Central memory CD8-positive, alpha-beta T cell (primary cell): ENCODE measurements around the gene FBRS.

Source experiments
- ATAC-seq: fragments of 150-1000 bp; cut with Tn5 transposase; replicated peaks from 2 replicates; pipeline ENCODE4 v1.10.0; 2022; ENCODE audit warnings: mild to moderate bottlenecking, moderate FRiP score, moderate number of reproducible peaks; ENCODE audit not compliant: poor library complexity, severe bottlenecking; ENCODE audit errors: extremely low read depth
- DNase-seq, 2 donors: peaks; one replicate each; pipeline ENCODE4 v3.0.0; 2021; ENCODE audit warnings: low spot score in 2 of 2
- H3K27ac Mint-ChIP-seq: one replicate; pipeline ENCODE4 v1.8.0; 2022; ENCODE audit warnings: low read depth, mild to moderate bottlenecking, moderate library complexity, mixed read lengths
- H3K27me3 Mint-ChIP-seq: one replicate; pipeline ENCODE4 v1.8.0; 2022; ENCODE audit warnings: mixed read lengths
- H3K36me3 Mint-ChIP-seq: one replicate; pipeline ENCODE4 v1.8.0; 2022; ENCODE audit warnings: mild to moderate bottlenecking, moderate library complexity, mixed read lengths; ENCODE audit not compliant: insufficient read depth
- H3K4me1 Mint-ChIP-seq: one replicate; pipeline ENCODE4 v1.8.0; 2022; ENCODE audit warnings: mixed read lengths
- H3K4me3 Mint-ChIP-seq: one replicate; pipeline ENCODE4 v1.8.0; 2022; ENCODE audit warnings: mild to moderate bottlenecking, moderate library complexity, mixed read lengths
- H3K9me3 Mint-ChIP-seq: one replicate; pipeline ENCODE4 v1.8.0; 2022; ENCODE audit warnings: mixed read lengths

Gene FBRS

GRCh38 chr16:30650369-30651123 lies 7.7 kb upstream of the FBRS start, which contains the start of gene PRR14:
TSS of gene PRR14 (plus strand) at chr16:30650960. CDS start at chr16:30651646, 686 bp downstream.
- no peaks in the 10 kb centered on the region for H3K9me3 Mint-ChIP-seq
- no peaks in the 10 kb centered on the region for H3K27me3 Mint-ChIP-seq
- H3K27ac Mint-ChIP-seq = peak within 1 kb of the TSS; percentile 99
- ATAC-seq (peak; percentile 89), DNase-seq (peak; percentile 94 to 97)
- H3K4me3 Mint-ChIP-seq = peak within 1 kb of the TSS; percentile 100
- H3K4me1 Mint-ChIP-seq = peaks cover 35% of the 10 kb centered on the region
- peaks cover 30% of the 10 kb centered on the region for H3K36me3 Mint-ChIP-seq

GRCh38 chr16:30651124-30652004 lies 6.9 kb upstream of the FBRS start:
- Mint-ChIP-seq H3K27me3 (no peaks in the 10 kb centered on the region), H3K9me3 (no peaks in the 10 kb centered on the region), H3K4me1 (peaks cover 35% of the 10 kb centered on the region), H3K27ac (peak overlapping the region; percentile 99), H3K4me3 (peak overlapping the region; percentile 100), H3K36me3 (peaks cover 32% of the 10 kb centered on the region)
- ATAC-seq = peak; percentile 61
- DNase-seq = peak; percentile 49 to 56

GRCh38 chr16:30652005-30652296 lies 6.3 kb upstream of the FBRS start:
- Mint-ChIP-seq H3K9me3 (no peaks in the 10 kb centered on the region), H3K4me1 (peaks cover 33% of the 10 kb centered on the region), H3K27me3 (no peaks in the 10 kb centered on the region), H3K27ac (peak overlapping the region; percentile 99), H3K36me3 (peaks cover 36% of the 10 kb centered on the region), H3K4me3 (peak overlapping the region; percentile 100)
- DNase-seq = no peak
- ATAC-seq = no peak

- H3K4me3 Mint-ChIP-seq = peak overlapping the region; percentile 100
- no peak for DNase-seq
- H3K4me1 Mint-ChIP-seq = peaks cover 39% of the 10 kb centered on the region
- H3K27ac Mint-ChIP-seq = no peak overlapping the region
- no peak for ATAC-seq
- H3K36me3 Mint-ChIP-seq = peaks cover 36% of the 10 kb centered on the region
- no peaks in the 10 kb centered on the region for H3K27me3 Mint-ChIP-seq
- no peaks in the 10 kb centered on the region for H3K9me3 Mint-ChIP-seq
Measured at GRCh38 chr16:30652718-30653117, 5.5 kb upstream of the FBRS start.

GRCh38 chr16:30654856-30655255 lies 3.4 kb upstream of the FBRS start:
- H3K4me3 Mint-ChIP-seq = no peak overlapping the region
- H3K36me3 Mint-ChIP-seq = peaks cover 52% of the 10 kb centered on the region
- H3K27ac Mint-ChIP-seq = no peak overlapping the region
- no peak for ATAC-seq
- H3K4me1 Mint-ChIP-seq = peaks cover 47% of the 10 kb centered on the region
- no peaks in the 10 kb centered on the region for H3K27me3 Mint-ChIP-seq
- no peak for DNase-seq
- no peaks in the 10 kb centered on the region for H3K9me3 Mint-ChIP-seq

GRCh38 chr16:30655815-30656347 lies 2.4 kb upstream of the FBRS start:
- Mint-ChIP-seq H3K4me1 (peaks cover 42% of the 10 kb centered on the region), H3K4me3 (peak overlapping the region; percentile 10), H3K9me3 (no peaks in the 10 kb centered on the region), H3K27me3 (no peaks in the 10 kb centered on the region), H3K27ac (no peak overlapping the region), H3K36me3 (peaks cover 49% of the 10 kb centered on the region)
- no peak for DNase-seq
- ATAC-seq = no peak

GRCh38 chr16:30656388-30656787 lies 1.8 kb upstream of the FBRS start:
- Mint-ChIP-seq H3K36me3 (peaks cover 51% of the 10 kb centered on the region), H3K4me3 (peak overlapping the region; percentile 10), H3K9me3 (no peaks in the 10 kb centered on the region), H3K4me1 (peaks cover 44% of the 10 kb centered on the region), H3K27ac (no peak overlapping the region), H3K27me3 (no peaks in the 10 kb centered on the region)
- DNase-seq = no peak
- ATAC-seq = no peak

GRCh38 chr16:30656974-30657865 lies 1.0 kb upstream of the FBRS start:
- Mint-ChIP-seq H3K4me1 (peaks cover 46% of the 10 kb centered on the region), H3K27me3 (no peaks in the 10 kb centered on the region), H3K4me3 (peak overlapping the region; percentile 99), H3K27ac (peak overlapping the region; percentile 98), H3K9me3 (no peaks in the 10 kb centered on the region), H3K36me3 (peaks cover 54% of the 10 kb centered on the region)
- DNase-seq (no peak), ATAC-seq (no peak)

GRCh38 chr16:30658731-30659506 lies 688 bp downstream of the FBRS start:
- Mint-ChIP-seq H3K4me1 (peaks cover 52% of the 10 kb centered on the region), H3K27ac (peak overlapping the region; percentile 98), H3K4me3 (peak overlapping the region; percentile 99), H3K9me3 (no peaks in the 10 kb centered on the region), H3K27me3 (no peaks in the 10 kb centered on the region), H3K36me3 (peaks cover 62% of the 10 kb centered on the region)
- no peak for DNase-seq
- ATAC-seq = peak; percentile 21

- peaks cover 52% of the 10 kb centered on the region for H3K4me1 Mint-ChIP-seq
- H3K27me3 Mint-ChIP-seq = no peaks in the 10 kb centered on the region
- peak overlapping the region; percentile 99 for H3K4me3 Mint-ChIP-seq
- DNase-seq (peak in 1 of 2 donors; percentile 33), ATAC-seq (no peak)
- peak overlapping the region; percentile 91 for H3K27ac Mint-ChIP-seq
- peaks cover 61% of the 10 kb centered on the region for H3K36me3 Mint-ChIP-seq
- H3K9me3 Mint-ChIP-seq = no peaks in the 10 kb centered on the region
Measured at GRCh38 chr16:30659507-30660423, 1.5 kb downstream of the FBRS start.
